Measurements from ENCODE around the gene SGCD.

The SGCD gene

DNA sequence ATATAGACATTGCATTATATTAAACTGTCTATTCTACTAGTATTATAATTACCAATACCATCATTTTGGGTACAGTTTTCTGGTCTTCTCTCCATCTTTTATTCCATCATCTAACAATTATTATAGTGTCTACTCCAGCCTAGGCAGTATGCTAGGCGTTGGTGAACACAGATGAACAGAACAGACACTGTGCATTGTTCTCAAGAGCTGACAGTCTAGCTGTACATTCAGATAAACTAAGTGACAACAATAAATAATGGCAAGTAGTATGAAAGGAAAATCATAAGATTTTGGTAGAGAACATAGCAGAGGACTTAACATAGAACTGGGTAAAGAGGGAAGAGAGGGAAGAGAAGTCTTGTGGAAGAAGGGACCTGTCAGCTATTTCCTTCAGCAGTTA, 12.5 kb upstream of the SGCD start:
- CTCF ChIA-PET: no interaction called here
- no peak for DNase-seq (ENCODE audit: extremely low spot score)
- no peak for TF ChIP-seq FOXA1 (IDR thresholded peaks at IDR 0.05)
- no peak for TF ChIP-seq SUZ12 (IDR thresholded peaks at IDR 0.05)
- TF ChIP-seq FOXK2 (IDR thresholded peaks at IDR 0.05): no peak
- no peak for TF ChIP-seq NFRKB (IDR thresholded peaks at IDR 0.05)
- no peak for TF ChIP-seq ELF4 (IDR thresholded peaks at IDR 0.05)
- no peak for TF ChIP-seq BHLHE40 (IDR thresholded peaks at IDR 0.05; ENCODE audit: borderline replicate concordance)
- TF ChIP-seq HDGF (IDR thresholded peaks at IDR 0.05; ENCODE audit: borderline replicate concordance): no peak
- TF ChIP-seq PKNOX1 (IDR thresholded peaks at IDR 0.05): no peak
- no peak for TF ChIP-seq FOXM1 (IDR thresholded peaks at IDR 0.05; ENCODE audit: borderline replicate concordance)
- no peak for TF ChIP-seq L3MBTL2 (conservative IDR thresholded peaks at IDR 0.05)
- TF ChIP-seq TARDBP (IDR thresholded peaks at IDR 0.05): no peak
- TF ChIP-seq SP1 (IDR thresholded peaks at IDR 0.05): no peak
- TF ChIP-seq ARNT (IDR thresholded peaks at IDR 0.05): no peak
- no peak for TF ChIP-seq ZNF384 (IDR thresholded peaks at IDR 0.05)
- TF ChIP-seq LEF1 (IDR thresholded peaks at IDR 0.05; ENCODE audit: borderline replicate concordance): no peak
- no peak for TF ChIP-seq CTBP1 (IDR thresholded peaks at IDR 0.05; ENCODE audit: borderline replicate concordance)

DNA sequence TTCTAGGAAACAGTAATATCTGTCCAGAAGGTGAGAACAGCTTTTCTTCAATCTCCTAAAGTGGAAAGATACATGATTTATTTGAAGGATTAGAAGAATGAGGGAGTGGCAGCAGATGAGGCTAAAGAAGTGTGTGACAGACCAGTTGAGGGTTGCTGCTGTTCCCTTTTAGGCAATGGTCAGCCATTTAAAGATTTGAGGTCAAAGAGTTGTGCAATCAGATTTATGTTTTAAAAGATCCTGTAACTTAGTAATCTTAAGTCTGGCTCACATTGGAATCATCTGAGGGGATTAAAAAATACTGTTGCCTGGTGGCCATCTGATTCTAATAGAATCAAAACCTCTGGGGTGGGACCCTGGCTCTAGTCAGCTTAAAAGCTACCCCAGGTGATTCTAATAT, 4.3 kb upstream of the SGCD start:
- TF ChIP-seq SP1 (IDR thresholded peaks at IDR 0.05) (no peak), HDGF (IDR thresholded peaks at IDR 0.05; ENCODE audit: borderline replicate concordance) (no peak)
- ChIA-PET CTCF (no interaction called here), POLR2A (no interaction called here)
- no peak for DNase-seq (ENCODE audit: extremely low spot score)

More for the DNA sequence above, 12.5 kb upstream of the SGCD start:
- POLR2A ChIA-PET: no interaction called here

- POLR2A ChIA-PET: no interaction called here
- no peak for TF ChIP-seq FOXA1 (IDR thresholded peaks at IDR 0.05)
- no peak for TF ChIP-seq SP1 (IDR thresholded peaks at IDR 0.05)
- no peak for TF ChIP-seq ZNF384 (IDR thresholded peaks at IDR 0.05)
- TF ChIP-seq L3MBTL2 (conservative IDR thresholded peaks at IDR 0.05): no peak
- TF ChIP-seq CTBP1 (IDR thresholded peaks at IDR 0.05; ENCODE audit: borderline replicate concordance): no peak
- no peak for TF ChIP-seq FOXK2 (IDR thresholded peaks at IDR 0.05)
- no peak for TF ChIP-seq PKNOX1 (IDR thresholded peaks at IDR 0.05)
- TF ChIP-seq SUZ12 (IDR thresholded peaks at IDR 0.05): no peak
- TF ChIP-seq BHLHE40 (IDR thresholded peaks at IDR 0.05; ENCODE audit: borderline replicate concordance): no peak
- TF ChIP-seq NFRKB (IDR thresholded peaks at IDR 0.05): no peak
- no peak for TF ChIP-seq HDGF (IDR thresholded peaks at IDR 0.05; ENCODE audit: borderline replicate concordance)
- no peak for TF ChIP-seq LEF1 (IDR thresholded peaks at IDR 0.05; ENCODE audit: borderline replicate concordance)
- TF ChIP-seq ARNT (IDR thresholded peaks at IDR 0.05): no peak
- TF ChIP-seq FOXM1 (IDR thresholded peaks at IDR 0.05; ENCODE audit: borderline replicate concordance): no peak
- TF ChIP-seq ELF4 (IDR thresholded peaks at IDR 0.05): no peak
- no peak for TF ChIP-seq TARDBP (IDR thresholded peaks at IDR 0.05)
- DNase-seq (ENCODE audit: extremely low spot score): no peak
- CTCF ChIA-PET: no interaction called here
These were observed 332 bp downstream of the SGCD start for GRCh38 chr5:156327296-156327695.

GRCh38 chr5:156328161-156328560, 1.2 kb downstream of the SGCD start:
- POLR2A ChIA-PET: no interaction called here
- no peak for DNase-seq (ENCODE audit: extremely low spot score)
- CTCF ChIA-PET: no interaction called here
- TF ChIP-seq FOXA1 (IDR thresholded peaks at IDR 0.05) (no peak), FOXM1 (IDR thresholded peaks at IDR 0.05; ENCODE audit: borderline replicate concordance) (no peak), HDGF (IDR thresholded peaks at IDR 0.05; ENCODE audit: borderline replicate concordance) (no peak), PKNOX1 (IDR thresholded peaks at IDR 0.05) (no peak), SP1 (IDR thresholded peaks at IDR 0.05) (no peak), CTBP1 (IDR thresholded peaks at IDR 0.05; ENCODE audit: borderline replicate concordance) (no peak), LEF1 (IDR thresholded peaks at IDR 0.05; ENCODE audit: borderline replicate concordance) (no peak), NFRKB (IDR thresholded peaks at IDR 0.05) (no peak), ELF4 (IDR thresholded peaks at IDR 0.05) (no peak), SUZ12 (IDR thresholded peaks at IDR 0.05) (no peak), FOXK2 (IDR thresholded peaks at IDR 0.05) (no peak), BHLHE40 (IDR thresholded peaks at IDR 0.05; ENCODE audit: borderline replicate concordance) (no peak), TARDBP (IDR thresholded peaks at IDR 0.05) (no peak)

DNA sequence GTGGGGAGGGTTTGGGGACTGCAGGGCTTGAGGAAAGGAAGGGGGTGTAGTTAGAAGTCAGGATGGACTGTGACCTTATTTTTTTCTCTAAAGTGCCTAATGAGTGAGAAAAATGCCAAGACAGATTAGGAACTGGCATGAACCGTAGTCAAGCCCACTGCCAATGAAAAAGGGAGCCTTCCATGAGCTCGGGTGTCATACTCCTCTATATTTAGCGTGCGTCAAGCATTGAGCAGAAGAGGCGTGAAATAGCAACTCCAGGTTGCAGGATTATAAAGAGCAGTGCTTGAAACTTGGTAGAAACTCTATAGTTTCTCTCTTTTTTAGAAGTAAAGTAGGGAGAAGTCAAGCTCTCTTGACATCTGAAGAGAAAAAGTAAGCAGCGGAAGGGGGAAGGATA, 1.8 kb downstream of the SGCD start:
- ChIA-PET CTCF (no interaction called here), POLR2A (no interaction called here)
- DNase-seq (ENCODE audit: extremely low spot score): no peak
- TF ChIP-seq PKNOX1 (IDR thresholded peaks at IDR 0.05): no peak
- no peak for TF ChIP-seq SUZ12 (IDR thresholded peaks at IDR 0.05)
- TF ChIP-seq LEF1 (IDR thresholded peaks at IDR 0.05; ENCODE audit: borderline replicate concordance): no peak
- no peak for TF ChIP-seq FOXM1 (IDR thresholded peaks at IDR 0.05; ENCODE audit: borderline replicate concordance)

GRCh38 chr5:156329171-156329611, 2.2 kb downstream of the SGCD start:
- TF ChIP-seq ZNF384 (IDR thresholded peaks at IDR 0.05) (no peak), CTBP1 (IDR thresholded peaks at IDR 0.05; ENCODE audit: borderline replicate concordance) (no peak), NFRKB (IDR thresholded peaks at IDR 0.05) (no peak), TARDBP (IDR thresholded peaks at IDR 0.05) (no peak), FOXA1 (IDR thresholded peaks at IDR 0.05) (no peak), L3MBTL2 (conservative IDR thresholded peaks at IDR 0.05) (no peak), SUZ12 (IDR thresholded peaks at IDR 0.05) (no peak), ARNT (IDR thresholded peaks at IDR 0.05) (no peak), LEF1 (IDR thresholded peaks at IDR 0.05; ENCODE audit: borderline replicate concordance) (no peak), SP1 (IDR thresholded peaks at IDR 0.05) (no peak)
- CTCF ChIA-PET: no interaction called here
- POLR2A ChIA-PET: no interaction called here

More at GRCh38 chr5:156329171-156329611, 2.2 kb downstream of the SGCD start:
- DNase-seq (ENCODE audit: extremely low spot score): no peak

All from HEK293T (cell line).